ENCODE data around the gene ZNF580.

The ZNF580 gene

GRCh38 chr19:55672418-55672817 lies 31.6 kb downstream of the ZNF580 start:
- ATAC-seq: no peak
- TF ChIP-seq CSRNP3 (CRISPR knock-in tag; IDR thresholded peaks at IDR 0.05): no peak
- TF ChIP-seq RARB (CRISPR knock-in tag; IDR thresholded peaks at IDR 0.05): no peak
- TF ChIP-seq ZNF70 (CRISPR knock-in tag; IDR thresholded peaks at IDR 0.05): no peak
- TF ChIP-seq ARNTL (CRISPR knock-in tag; IDR thresholded peaks at IDR 0.05; ENCODE audit: borderline replicate concordance, low read depth): no peak
- no peak for TF ChIP-seq ZFP30 (CRISPR knock-in tag; IDR thresholded peaks at IDR 0.05)
- TF ChIP-seq ISL1 (CRISPR knock-in tag; IDR thresholded peaks at IDR 0.05): no peak
- TF ChIP-seq ZNF565 (CRISPR knock-in tag; conservative IDR thresholded peaks at IDR 0.05; ENCODE audit: low read depth): no peak
- TF ChIP-seq SNAI2 (CRISPR knock-in tag; IDR thresholded peaks at IDR 0.05): no peak
- TF ChIP-seq GLIS3 (CRISPR knock-in tag; IDR thresholded peaks at IDR 0.05): no peak
- no peak for TF ChIP-seq ESRRG (CRISPR knock-in tag; IDR thresholded peaks at IDR 0.05)
- no peak for TF ChIP-seq CSDC2 (CRISPR knock-in tag; IDR thresholded peaks at IDR 0.05)
- TF ChIP-seq ZC3H10 (CRISPR knock-in tag; IDR thresholded peaks at IDR 0.05): no peak
- no peak for TF ChIP-seq OSR1 (CRISPR knock-in tag; IDR thresholded peaks at IDR 0.05)
- no peak for TF ChIP-seq CREB5 (CRISPR knock-in tag; IDR thresholded peaks at IDR 0.05; ENCODE audit: low read depth)
- no peak for TF ChIP-seq ZFP3 (CRISPR knock-in tag; IDR thresholded peaks at IDR 0.05)
- no peak for TF ChIP-seq BACH2 (CRISPR knock-in tag; IDR thresholded peaks at IDR 0.05; ENCODE audit: borderline replicate concordance)

GRCh38 chr19:55673465-55673864 lies 32.7 kb downstream of the ZNF580 start:
- TF ChIP-seq OSR1 (CRISPR knock-in tag; IDR thresholded peaks at IDR 0.05): no peak
- TF ChIP-seq ZC3H10 (CRISPR knock-in tag; IDR thresholded peaks at IDR 0.05): no peak
- no peak for TF ChIP-seq PPARA (CRISPR knock-in tag; IDR thresholded peaks at IDR 0.05; ENCODE audit: borderline replicate concordance)
- ATAC-seq: no peak

GRCh38 chr19:55673889-55674288 lies 33.1 kb downstream of the ZNF580 start:
- TF ChIP-seq OSR1 (CRISPR knock-in tag; IDR thresholded peaks at IDR 0.05) (no peak), TOX (CRISPR knock-in tag; IDR thresholded peaks at IDR 0.05; ENCODE audit: borderline replicate concordance) (no peak), CSDC2 (CRISPR knock-in tag; IDR thresholded peaks at IDR 0.05) (no peak), CREB5 (CRISPR knock-in tag; IDR thresholded peaks at IDR 0.05; ENCODE audit: low read depth) (no peak), CSRNP3 (CRISPR knock-in tag; IDR thresholded peaks at IDR 0.05) (no peak), TSHZ2 (CRISPR knock-in tag; IDR thresholded peaks at IDR 0.05) (no peak)
- ATAC-seq: no peak

GRCh38 chr19:55674459-55674840 lies 33.6 kb downstream of the ZNF580 start:
- ATAC-seq: no peak
- TF ChIP-seq TSHZ2 (CRISPR knock-in tag; IDR thresholded peaks at IDR 0.05) (no peak), PPARA (CRISPR knock-in tag; IDR thresholded peaks at IDR 0.05; ENCODE audit: borderline replicate concordance) (no peak), ZNF565 (CRISPR knock-in tag; conservative IDR thresholded peaks at IDR 0.05; ENCODE audit: low read depth) (no peak), RARB (CRISPR knock-in tag; IDR thresholded peaks at IDR 0.05) (no peak), TCF4 (CRISPR knock-in tag; IDR thresholded peaks at IDR 0.05; ENCODE audit: borderline replicate concordance) (no peak)
